Fibroblast of skin of right quadriceps (primary cell): ENCODE results near the gene PDGFB.
A peak's percentile ranks its signal among the peaks of the same experiment; 100 is the strongest.

ENCODE experiments used
- DNase-seq: peaks from one replicate; pipeline ENCODE4 v3.0.0-alpha.2; 2013

PDGFB gene

GRCh38 chr22:39253435-39254070 is 8.8 kb upstream of the PDGFB start:
- peak; percentile 89 for DNase-seq

DNA sequence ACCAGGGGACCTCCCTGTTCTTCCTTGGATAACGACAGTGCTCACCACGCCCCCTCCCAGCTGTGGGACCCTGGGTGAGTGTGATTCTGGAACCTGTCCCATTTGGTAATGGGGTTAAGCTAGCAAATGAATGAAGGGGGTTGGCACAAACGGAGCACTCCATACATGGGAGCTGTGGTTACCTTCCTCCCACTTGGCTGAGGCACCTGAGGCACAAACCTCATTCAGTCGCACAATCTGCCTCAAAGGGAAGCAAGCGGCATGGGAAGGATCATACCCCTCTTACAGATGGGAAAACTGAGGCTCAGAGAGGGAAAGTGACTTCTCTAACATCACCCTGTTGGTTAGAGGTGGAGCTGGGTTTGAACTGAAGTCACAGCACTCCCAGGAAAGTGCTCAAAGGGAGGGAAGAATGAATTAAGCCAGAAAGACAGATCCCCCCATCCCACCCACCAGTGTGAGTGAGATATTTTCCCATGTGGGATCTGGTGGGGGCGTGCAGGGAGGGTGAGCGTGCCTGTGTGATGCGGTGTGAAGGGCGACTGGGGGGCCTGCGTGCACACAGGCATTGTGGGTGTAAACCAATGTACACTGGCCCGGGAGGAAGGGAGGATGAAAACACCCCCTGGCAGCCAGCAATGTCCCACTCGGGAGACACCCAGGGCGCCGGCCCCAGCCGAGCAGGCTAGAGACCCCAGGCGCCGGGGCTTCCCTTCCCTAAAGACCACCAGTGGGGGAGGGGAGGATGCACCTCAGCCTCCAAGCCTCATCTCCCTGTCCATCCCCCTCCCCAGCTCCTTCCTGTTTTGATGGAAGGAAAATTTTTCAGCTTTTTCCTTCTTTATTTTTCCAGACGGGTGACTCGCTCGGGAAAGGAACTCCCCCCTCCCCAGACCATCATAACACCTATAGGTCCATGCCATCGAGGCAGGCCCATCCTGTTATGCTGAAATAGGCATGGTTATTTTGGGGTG is 8.0 kb upstream of the PDGFB start:
- peak; percentile 46 for DNase-seq

DNA sequence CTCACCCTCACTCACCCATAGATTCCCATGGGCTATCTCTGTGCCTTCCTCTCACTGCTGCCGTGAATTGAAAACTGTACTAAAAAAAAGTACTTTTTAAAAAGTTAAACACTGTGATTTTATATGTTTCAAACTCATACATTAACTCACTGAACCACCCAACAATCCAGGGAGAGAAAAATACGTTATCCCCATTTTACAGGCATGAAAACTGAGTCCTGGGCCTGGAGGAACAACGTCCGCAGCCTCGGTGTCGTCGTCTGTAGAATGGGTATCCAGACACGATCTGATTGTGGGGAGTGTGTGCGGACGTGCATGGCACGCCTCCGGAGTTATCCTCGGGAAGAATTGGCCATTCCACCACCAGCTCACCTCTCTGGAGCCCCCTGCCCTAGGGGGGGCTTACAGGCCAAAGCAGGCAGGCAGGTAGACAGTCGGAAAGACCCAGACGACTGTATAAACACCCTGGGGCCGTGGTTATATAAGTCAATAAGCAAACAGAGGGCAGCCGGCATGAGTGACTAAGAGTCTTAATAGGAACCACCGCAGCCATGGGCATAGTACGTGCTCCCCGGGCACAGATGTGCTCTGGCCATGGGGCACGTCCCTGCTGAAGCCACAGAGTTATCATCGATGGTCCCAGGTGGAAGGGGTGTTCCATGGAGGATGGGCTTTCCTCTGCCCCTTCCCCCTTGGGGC is 7.1 kb upstream of the PDGFB start:
- no peak for DNase-seq

DNA sequence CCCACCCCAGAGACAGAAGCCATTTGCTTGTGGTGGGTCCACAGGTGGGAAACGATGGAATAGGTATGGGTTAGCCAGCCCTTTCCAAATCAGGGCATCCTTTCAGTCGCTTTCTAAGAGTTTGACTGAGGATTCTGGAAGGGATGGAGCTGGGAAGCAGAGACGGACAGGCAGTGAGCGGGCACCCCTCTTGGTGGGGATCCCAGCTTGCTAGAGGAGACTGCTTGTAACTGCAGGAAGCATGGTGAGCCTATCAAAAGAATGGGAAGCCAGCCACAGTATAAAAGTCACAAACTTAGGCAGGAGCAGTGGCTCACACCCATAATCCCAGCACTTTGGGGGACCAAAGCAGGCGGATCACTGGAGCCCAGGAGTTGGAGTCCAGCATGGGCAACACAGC is 6.1 kb upstream of the PDGFB start:
- no peak for DNase-seq

- DNase-seq, result no peak
Observed at GRCh38 chr22:39250131-39250530, 5.3 kb upstream of the PDGFB start.

GRCh38 chr22:39249086-39249704 is 4.4 kb upstream of the PDGFB start:
- DNase-seq, result no peak

DNA sequence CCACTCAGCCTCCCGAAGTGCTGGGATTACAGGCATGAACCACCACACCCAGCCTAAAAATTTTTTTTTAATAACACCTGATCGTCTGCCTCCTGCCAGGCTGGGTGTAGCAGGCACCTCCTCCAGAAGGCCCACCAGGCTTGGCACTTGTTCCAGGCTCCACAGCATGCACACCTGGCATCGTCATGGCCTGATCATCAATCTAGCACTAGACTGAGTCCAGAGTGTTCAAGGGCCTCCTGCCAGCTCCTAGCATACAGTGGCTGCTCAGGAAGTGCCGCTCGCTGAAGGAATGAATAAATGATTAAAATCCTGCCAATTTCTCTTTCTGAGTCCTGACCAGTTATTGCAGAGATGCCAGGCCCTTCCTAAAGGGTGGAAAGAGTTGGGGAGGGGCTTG is 3.5 kb upstream of the PDGFB start:
- no peak for DNase-seq

- DNase-seq, result no peak
Observed at GRCh38 chr22:39247361-39247760, 2.6 kb upstream of the PDGFB start.

DNA sequence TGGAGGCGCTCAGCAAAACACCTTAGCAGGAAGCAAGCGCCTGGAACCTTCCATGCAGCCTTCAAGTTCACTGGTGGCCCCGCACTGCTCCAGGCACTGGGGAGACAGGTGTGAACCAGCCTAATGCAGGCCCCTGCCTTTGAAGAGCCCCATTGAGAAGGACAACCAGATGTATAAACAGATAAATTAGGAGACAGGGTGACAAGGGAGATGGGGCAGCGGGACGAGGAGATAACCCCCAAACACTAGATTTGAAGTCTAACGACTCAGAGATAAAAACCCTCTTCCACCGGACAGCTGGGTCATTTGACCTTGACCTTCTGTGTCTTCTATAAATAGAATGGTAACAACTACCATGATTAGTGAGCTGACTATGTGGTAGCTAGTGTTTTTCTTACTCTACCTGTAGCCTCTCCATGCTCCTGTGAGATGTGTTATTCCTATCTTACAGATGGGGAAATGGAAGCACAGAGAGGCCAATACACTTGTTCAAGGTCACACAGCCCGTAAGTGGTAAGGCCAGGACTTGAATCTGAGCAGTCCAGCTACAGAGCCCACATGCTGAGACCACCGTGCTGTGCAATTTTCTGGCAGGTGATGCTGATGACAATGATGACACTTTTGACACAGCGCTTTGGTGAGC is 2.0 kb upstream of the PDGFB start:
- no peak for DNase-seq

DNA sequence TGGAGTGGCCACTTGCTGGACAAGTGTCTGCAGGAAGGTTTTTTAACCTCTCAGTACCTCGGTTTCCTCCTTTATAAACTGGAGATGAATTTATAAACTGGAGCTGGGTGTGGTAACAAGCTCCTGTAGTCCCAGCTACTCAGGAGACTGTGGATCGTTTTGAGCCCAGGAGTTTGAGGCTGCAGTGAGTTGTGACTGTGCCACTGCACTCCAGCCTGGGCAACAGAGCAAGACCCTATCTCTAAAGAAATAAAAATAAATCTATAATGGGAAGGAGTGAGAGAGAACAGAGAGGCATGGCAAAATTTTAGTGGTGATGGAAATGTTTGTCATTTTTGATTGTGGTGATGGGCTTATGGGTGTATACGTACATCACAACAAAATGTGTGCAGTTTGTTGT is 1.4 kb upstream of the PDGFB start:
- DNase-seq, result no peak

GRCh38 chr22:39245130-39246039 is 603 bp upstream of the PDGFB start:
- no peak for DNase-seq

DNA sequence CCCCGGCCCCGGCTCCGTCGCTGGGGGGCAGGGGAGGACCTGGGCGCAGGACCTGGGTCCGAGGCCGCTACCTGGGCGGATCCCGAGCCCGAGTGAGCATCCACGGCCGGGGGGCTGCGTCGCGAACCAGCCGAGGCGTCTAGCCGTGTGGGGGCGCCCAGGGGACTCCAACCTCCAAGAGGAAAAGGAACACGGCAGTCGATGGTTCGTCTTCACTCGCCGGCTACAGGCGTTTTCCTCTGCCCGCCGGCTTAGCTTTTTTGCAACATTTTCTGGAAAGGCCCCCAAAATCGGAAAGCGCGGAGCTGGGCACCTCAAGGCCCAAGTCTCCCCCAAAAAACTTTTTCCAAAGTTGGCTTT is 666 bp downstream of the PDGFB start:
- DNase-seq, result no peak

- DNase-seq, result no peak
Observed at GRCh38 chr22:39243439-39244135, 1.2 kb downstream of the PDGFB start.

GRCh38 chr22:39242595-39243438 is 2.0 kb downstream of the PDGFB start:
- DNase-seq, result no peak

GRCh38 chr22:39241794-39242594 is 2.8 kb downstream of the PDGFB start:
- no peak for DNase-seq

DNA sequence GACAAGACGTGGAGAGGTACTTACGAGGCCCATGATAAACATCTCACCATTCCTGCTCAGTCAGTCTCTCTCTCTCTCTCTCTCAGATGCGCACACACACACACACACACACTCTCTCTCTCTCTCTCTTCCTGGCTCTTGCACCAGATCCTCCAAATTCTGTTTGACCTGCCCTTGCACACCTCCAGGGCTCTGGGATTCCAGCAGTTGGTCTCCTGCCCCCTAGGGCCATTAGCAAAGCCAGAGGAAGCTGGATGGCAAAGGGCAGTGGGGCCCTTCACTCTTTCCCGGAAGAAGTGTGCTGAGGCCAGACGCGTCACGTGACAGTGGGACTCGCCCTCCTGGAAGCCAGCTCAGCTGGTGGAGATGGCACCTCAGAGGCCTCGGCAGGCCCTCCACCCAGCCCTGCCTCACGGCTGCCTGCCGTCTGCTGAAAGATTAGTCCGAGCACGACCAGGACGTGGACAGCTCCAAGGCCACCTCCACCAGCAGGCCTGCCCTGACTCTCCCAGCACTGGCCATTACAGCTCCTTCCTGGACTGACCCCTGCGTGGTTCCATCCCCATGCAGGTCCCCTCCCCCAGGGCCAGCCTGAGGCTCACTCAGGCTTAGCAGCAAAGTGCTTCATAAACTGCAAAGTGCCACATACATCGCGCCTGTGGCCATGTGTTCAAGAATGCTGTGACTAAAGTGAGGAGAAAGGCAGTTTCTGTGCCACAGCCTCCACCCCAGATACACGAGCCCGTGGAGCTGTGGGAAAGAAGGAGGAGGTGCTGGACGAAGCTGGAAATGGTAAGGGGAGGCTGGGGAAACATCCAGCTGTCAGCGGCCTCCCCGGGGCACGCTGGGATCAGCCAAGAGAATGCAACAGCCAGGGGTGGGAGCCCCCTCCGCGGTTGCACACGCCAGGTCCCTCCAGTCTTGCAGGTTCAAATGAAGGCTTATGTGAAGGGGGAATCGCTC is 3.7 kb downstream of the PDGFB start:
- DNase-seq, result peak; percentile 30

DNA sequence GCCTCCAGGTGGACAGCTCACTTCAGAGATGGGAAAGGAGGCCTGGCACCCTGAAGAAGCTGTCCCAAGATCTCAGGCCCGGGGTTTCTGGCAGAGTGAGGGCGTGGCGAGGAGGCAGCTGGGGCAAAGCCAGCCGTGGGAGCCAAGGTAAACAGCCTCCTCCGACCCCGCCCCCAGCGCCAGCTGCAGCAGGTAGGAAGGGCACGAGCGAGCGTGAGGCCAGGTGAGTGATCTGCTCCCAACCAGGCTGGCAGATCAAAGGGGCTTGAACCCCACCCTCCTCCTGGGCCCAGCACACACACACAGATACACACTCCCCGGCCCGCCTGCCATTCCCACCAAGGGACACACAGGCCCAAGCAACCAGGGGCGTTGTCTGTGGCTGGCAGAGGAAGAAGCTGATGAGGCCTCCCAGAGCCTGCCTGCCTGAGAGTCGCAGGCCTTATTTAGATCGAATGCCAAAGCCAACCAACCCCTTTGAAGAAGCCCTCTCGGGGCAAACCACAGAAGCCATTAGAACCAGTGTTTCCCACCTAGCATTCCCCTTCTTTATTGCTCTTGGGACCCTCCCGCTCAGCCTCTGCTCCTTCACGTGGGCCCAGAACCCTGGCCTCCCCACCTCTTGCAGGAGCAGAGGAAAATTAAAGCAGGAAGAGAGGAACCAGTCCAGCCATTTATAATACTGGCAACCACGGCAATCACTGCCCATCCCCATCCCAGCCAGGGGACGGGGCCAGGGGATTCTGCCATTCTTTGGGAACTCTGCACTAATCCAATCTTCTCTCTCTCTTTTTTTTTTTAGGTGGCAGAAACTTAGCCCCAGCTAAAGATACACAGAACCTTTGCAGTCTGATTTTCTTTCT is 5.0 kb downstream of the PDGFB start:
- DNase-seq, result no peak
